HL-60 (cell line): ENCODE data around the gene WDR20.
"Not testable (repeated sequence)": the region's sequence is repeated elsewhere in the genome, so short reads cannot be mapped to it uniquely, and the experiment has no call there.

Experiments used
- DNase-seq, 2 experiments: peaks; one replicate each; pipeline ENCODE4 v3.0.0-alpha.2; 2010 to 2020; ENCODE audit warnings: low read depth in 1 of 2, low spot score in 1 of 2
- H3K27ac ChIP-seq: fragments of 250-450 bp; sonication (Bioruptor Pico); replicated peaks from 2 replicates; pipeline ENCODE4 v1.5.1; 2020; ENCODE audit warnings: mild to moderate bottlenecking, moderate library complexity
- H3K27me3 ChIP-seq: fragments of 250-450 bp; sonication (Bioruptor Pico); 2 replicates; pipeline ENCODE4 v1.5.1; 2021; ENCODE audit warnings: mild to moderate bottlenecking, moderate library complexity; ENCODE audit not compliant: insufficient read depth, poor library complexity, severe bottlenecking
- H3K4me3 ChIP-seq: replicated peaks from 2 replicates; pipeline ENCODE4 v1.5.1; 2011; ENCODE audit warnings: mild to moderate bottlenecking, control low read depth, low read length; ENCODE audit not compliant: insufficient read depth
- CTCF ChIP-seq: IDR thresholded peaks from one replicate; pipeline ENCODE4 v1.5.1; 2011; ENCODE audit warnings: low read length, control low read depth, inconsistent platforms; ENCODE audit not compliant: insufficient read depth
- GABPA ChIP-seq: IDR thresholded peaks from 2 replicates; pipeline ENCODE4 v1.6.1; 2012; ENCODE audit warnings: low read depth
- POLR2AphosphoS5 ChIP-seq: IDR thresholded peaks from 2 replicates; pipeline ENCODE4 v1.6.1; 2012; ENCODE audit warnings: low read depth
- REST ChIP-seq: IDR thresholded peaks from 2 replicates; pipeline ENCODE4 v1.6.1; 2012; ENCODE audit warnings: low read depth; ENCODE audit not compliant: insufficient replicate concordance
- SPI1 ChIP-seq: IDR thresholded peaks from 2 replicates; pipeline ENCODE4 v1.6.1; 2012; ENCODE audit warnings: low read depth, mild to moderate bottlenecking, borderline replicate concordance

The WDR20 gene

DNA sequence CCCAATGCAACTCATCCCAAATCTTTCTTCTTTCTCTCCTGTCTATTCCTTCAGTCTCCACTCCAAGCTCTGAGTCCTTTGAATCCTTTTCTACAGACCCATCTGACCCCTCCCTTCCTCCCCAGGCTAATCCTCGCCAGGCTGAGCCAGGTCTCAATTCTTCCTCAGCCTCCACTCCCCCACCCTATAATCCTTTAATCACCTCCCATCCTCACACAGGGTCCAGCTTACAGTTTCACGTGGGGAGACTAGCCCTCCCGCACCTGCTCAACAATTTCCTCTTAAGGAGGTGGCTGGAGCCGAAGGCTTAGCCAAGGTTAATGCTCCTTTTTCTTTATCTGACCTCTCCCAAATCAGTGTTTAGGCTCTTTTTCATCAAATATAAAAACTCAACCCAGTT is 101.5 kb downstream of the WDR20 start:
- TF ChIP-seq CTCF (no peak), GABPA (no peak)
- no peak overlapping the region for H3K4me3 ChIP-seq
- H3K27ac ChIP-seq: no peak overlapping the region
- no peak for DNase-seq
- peaks cover 2% of the 10 kb centered on the region for H3K27me3 ChIP-seq

DNA sequence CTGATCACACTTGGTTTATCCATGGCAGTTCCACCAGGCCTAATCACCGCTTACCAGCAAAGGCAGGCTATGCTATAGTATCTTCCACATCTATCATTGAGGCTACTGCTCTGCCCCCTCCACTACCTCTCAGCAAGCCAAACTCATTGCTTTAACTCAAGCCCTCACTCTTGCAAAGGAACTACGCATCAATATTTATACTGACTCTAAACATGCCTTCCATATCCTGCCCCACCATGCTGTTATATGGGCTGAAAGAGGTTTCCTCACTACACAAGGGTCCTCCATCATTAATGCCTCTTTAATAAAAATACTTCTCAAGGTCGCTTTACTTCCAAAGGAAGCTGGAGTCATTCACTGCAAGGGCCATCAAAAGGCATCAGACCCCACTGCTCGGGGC is 104.1 kb downstream of the WDR20 start:
- H3K27ac ChIP-seq, DNase-seq, H3K27me3 ChIP-seq, H3K4me3 ChIP-seq: not testable (repeated sequence)

DNA sequence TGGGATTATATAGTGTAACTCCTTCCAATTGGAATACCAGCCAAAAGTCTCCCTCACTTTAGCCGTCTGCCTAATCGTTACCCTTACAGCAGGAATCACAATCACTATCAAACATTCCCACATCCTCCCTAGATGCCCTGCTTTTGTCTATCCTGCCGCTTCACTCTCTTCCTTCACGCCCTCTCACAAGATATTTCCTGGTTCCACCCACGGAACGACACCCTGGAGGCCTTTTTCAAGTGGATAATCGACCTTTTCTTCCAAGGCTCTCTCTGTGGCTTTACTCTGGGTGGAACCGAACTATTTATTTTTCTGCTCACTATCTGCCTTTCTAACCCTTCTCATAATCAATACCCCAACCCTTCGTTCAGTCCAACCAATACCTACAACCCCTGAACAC is 106.4 kb downstream of the WDR20 start:
- Histone ChIP-seq H3K27ac (no peak overlapping the region), H3K4me3 (no peak overlapping the region), H3K27me3 (no peaks in the 10 kb centered on the region)
- no peak for TF ChIP-seq POLR2AphosphoS5
- TF ChIP-seq CTCF: no peak
- TF ChIP-seq REST: no peak
- TF ChIP-seq SPI1: no peak
- TF ChIP-seq GABPA: no peak
- no peak for DNase-seq

GRCh38 chr14:102248121-102248520 is 108.4 kb downstream of the WDR20 start:
- no peak for TF ChIP-seq POLR2AphosphoS5
- no peak for TF ChIP-seq CTCF
- no peak for DNase-seq
- H3K27ac ChIP-seq: no peak overlapping the region
- no peak overlapping the region for H3K4me3 ChIP-seq
- no peaks in the 10 kb centered on the region for H3K27me3 ChIP-seq

GRCh38 chr14:102249041-102249440 is 109.3 kb downstream of the WDR20 start:
- TF ChIP-seq POLR2AphosphoS5 (no peak), GABPA (no peak), REST (no peak), CTCF (no peak), SPI1 (no peak)
- no peak for DNase-seq
- H3K27me3 ChIP-seq: no peaks in the 10 kb centered on the region
- H3K27ac ChIP-seq: no peak overlapping the region
- H3K4me3 ChIP-seq: no peak overlapping the region
